ENCODE data around the gene BCAS4.

The BCAS4 gene

DNA sequence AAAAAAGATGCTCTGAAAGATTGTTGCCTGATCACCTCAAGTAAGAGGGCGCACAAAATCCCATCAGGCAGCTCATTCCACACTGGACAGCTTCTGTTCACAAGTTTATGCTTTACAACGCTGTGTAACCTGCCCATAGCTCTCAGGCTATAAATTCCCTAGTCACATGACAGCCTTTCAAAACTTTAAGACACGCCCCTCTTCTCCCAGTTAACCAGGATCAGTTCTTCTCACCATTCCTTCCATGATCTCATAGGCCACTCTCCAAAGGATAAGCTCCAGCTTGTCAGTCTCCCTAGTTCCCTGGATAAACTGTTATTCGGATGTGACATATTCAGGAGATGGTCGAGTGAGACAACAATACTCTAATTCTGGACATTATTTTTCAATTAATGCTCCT, 121.4 kb downstream of the BCAS4 start:
- no peak overlapping the region for H3K27ac ChIP-seq
- DNase-seq (ENCODE audit: low spot score), result peak; percentile 90
- ChIA-PET POLR2A (ENCODE audit: low non-redundant PET) (no interaction called here), CTCF (interaction anchor here (0.7 to 1.5 kb wide), 3 partner anchors 21 to 122 kb away, joined by 4 to 8 read pairs (median 6); partner anchors contain the start of gene BCAS4)
- TF ChIP-seq, protein P1, sequence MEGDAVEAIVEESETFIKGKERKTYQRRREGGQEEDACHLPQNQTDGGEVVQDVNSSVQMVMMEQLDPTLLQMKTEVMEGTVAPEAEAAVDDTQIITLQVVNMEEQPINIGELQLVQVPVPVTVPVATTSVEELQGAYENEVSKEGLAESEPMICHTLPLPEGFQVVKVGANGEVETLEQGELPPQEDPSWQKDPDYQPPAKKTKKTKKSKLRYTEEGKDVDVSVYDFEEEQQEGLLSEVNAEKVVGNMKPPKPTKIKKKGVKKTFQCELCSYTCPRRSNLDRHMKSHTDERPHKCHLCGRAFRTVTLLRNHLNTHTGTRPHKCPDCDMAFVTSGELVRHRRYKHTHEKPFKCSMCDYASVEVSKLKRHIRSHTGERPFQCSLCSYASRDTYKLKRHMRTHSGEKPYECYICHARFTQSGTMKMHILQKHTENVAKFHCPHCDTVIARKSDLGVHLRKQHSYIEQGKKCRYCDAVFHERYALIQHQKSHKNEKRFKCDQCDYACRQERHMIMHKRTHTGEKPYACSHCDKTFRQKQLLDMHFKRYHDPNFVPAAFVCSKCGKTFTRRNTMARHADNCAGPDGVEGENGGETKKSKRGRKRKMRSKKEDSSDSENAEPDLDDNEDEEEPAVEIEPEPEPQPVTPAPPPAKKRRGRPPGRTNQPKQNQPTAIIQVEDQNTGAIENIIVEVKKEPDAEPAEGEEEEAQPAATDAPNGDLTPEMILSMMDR (conservative IDR thresholded peaks at IDR 0.05; ENCODE audit: low read depth), result no peak

DNA sequence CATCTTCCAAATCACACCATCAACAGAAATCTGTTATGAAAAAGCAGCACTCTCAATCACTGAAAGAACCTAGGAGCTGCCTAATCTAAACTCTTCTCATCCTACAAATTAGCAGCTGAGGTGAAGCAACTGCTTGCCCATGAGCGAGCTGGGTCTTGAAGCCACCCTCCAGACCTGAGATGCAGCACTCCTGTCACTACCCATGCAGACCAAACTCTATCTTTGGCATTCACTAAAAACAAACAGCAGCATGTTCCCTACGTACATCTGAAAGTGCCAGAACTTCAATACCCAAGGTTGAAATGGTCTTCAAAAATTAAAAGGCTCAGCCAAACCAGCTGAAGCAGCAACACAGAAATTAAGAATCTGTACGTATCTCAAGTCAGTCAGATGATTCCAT, 122.1 kb downstream of the BCAS4 start:
- ChIA-PET POLR2A (ENCODE audit: low non-redundant PET) (no interaction called here), CTCF (interaction anchor here (0.5 to 1.5 kb wide), 5 partner anchors 12 to 122 kb away, joined by 3 to 8 read pairs (median 4); partner anchors contain the start of gene BCAS4)
- peak overlapping the region; percentile 37; the same call in 1 of the 2 replicates for H3K27ac ChIP-seq
- no peak for DNase-seq (ENCODE audit: low spot score)
- TF ChIP-seq, protein P1 (conservative IDR thresholded peaks at IDR 0.05; ENCODE audit: low read depth), result no peak

DNA sequence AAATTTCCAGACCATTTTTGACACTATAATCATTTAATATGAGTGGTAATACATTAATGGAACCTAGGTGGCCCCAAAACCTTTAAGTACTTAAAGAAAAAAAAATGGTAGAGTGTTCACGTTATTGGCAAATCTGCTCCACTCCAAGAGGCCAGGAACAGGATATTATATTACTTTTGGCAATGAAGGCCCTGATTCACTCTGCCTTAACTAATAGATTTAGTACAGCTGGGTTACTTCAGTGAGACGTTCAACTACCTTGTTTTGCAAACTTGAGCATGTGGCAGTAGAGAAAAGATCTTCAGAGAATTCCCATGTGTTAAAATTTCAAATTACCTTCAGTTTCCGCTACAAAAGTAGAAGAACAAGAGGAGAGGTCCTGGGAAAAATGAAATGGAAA, 123.5 kb downstream of the BCAS4 start:
- TF ChIP-seq, protein P1 (conservative IDR thresholded peaks at IDR 0.05; ENCODE audit: low read depth), result no peak
- no peak for DNase-seq (ENCODE audit: low spot score)
- H3K27ac ChIP-seq, result no peak overlapping the region
- ChIA-PET CTCF (interaction anchor here (0.5 to 2.8 kb wide), 3 partner anchors 8 to 1593 kb away, joined by 3 to 13 read pairs (median 5); partner anchors contain the start of gene BCAS4), POLR2A (ENCODE audit: low non-redundant PET) (no interaction called here)

DNA sequence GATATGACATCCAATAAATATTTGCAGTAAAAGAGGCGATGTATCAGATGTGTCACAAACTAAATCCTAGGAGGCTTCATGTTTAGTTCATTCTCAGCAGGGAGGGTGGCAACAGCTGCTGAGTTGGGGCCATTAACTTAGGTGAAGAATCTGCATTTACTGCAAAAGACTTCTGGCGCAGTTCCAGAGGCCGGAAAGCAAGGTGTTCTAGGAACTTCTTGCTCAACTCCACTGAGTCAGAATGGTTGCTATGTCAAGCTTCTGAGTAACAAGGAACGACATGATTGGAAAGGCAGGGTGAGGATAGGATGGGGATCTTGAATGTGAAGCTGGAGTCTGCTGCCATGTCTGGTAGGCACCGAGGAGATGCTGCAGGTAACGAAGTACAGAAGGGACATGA, 124.7 kb downstream of the BCAS4 start:
- TF ChIP-seq, protein P1 (conservative IDR thresholded peaks at IDR 0.05; ENCODE audit: low read depth), result no peak
- ChIA-PET POLR2A (ENCODE audit: low non-redundant PET) (interaction anchor here (1.1 kb wide), 1 partner anchor 11 kb away, joined by 4 read pairs; no protein-coding TSS in a partner anchor), CTCF (interaction anchor here (0.6 to 2.9 kb wide), 4 partner anchors 10 to 1028 kb away, joined by 3 to 16 read pairs (median 8); partner anchors contain the start of genes ADNP and BCAS4)
- DNase-seq (ENCODE audit: low spot score), result peak; percentile 98
- peak overlapping the region; percentile 74 for H3K27ac ChIP-seq

DNA sequence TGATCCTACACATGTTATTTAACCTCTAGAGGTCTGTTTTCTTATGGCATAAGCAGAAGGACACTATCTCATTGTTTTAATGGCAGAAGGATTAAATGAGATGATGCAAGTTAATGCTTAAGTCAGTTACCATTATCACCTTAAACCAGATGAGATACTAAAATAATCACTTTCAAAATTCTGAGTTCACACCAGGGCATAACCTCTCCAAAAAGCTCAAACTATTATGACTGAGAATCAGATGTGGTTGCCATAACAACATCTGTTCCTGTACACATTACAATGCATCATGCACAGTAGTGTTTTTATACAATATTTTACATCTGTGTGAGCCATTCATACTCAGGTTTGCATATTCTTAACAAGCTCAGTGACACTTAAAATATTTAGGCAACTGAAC, 126.1 kb downstream of the BCAS4 start:
- TF ChIP-seq, protein P1 (conservative IDR thresholded peaks at IDR 0.05; ENCODE audit: low read depth), result no peak
- H3K27ac ChIP-seq, result no peak overlapping the region
- peak; percentile 51 for DNase-seq (ENCODE audit: low spot score)
- POLR2A ChIA-PET (ENCODE audit: low non-redundant PET), result no interaction called here
- CTCF ChIA-PET, result interaction anchor here (0.5 to 2.9 kb wide), 2 partner anchors 8 to 273 kb away, joined by 4 to 16 read pairs; no protein-coding TSS in a partner anchor

DNA sequence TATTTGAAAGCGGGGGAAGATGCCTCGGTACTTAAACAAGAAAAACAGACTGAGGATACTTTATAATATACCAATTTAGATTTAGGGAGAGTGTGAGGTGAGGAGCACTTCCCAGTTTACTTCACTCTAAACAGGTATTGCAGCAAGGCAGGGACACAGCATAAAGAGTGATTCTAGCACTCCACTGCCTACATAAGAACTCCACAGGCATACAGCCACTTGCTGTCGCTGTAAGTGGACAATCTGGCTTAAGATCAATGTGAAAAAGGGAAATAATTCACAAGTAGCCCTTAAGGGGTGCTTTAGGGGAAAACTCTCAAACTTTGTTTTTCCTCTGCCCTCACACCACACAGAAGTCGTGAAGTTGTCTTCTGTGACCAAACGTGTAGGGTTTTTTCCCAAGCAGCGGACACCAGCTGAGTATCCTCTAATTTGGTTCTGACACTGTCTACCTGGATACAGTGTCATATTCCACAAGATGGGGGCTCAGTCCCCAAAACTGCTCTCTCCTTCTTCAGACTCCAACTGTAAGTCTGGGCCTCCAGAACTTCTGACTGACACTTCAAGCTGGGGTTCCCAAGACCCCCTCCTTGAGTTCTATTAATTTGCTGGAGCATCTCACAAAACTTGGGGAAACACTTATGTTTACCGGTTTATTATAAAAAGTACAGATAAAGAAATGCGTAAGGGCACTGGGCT, 127.1 kb downstream of the BCAS4 start:
- CTCF ChIA-PET, result interaction anchor here (0.5 to 2.9 kb wide), 4 partner anchors 7 to 272 kb away, joined by 4 to 20 read pairs (median 10); partner anchors contain the start of genes ADNP and BCAS4
- peak overlapping the region; percentile 51 for H3K27ac ChIP-seq
- no peak for DNase-seq (ENCODE audit: low spot score)
- TF ChIP-seq, protein P1 (conservative IDR thresholded peaks at IDR 0.05; ENCODE audit: low read depth), result no peak
- POLR2A ChIA-PET (ENCODE audit: low non-redundant PET), result interaction anchor here (0.9 kb wide), 1 partner anchor 37 kb away, joined by 6 read pairs; the partner anchor contains the start of genes DPM1 and MOCS3
